ENCODE results near the gene TMCO2. TPM values are rescaled to one million over a fixed set of nuclear protein-coding genes. Genes with fewer than 3 reads are reported as not detected.

Gene TMCO2
- total and polyA plus RNA-seq, 5 donors from 2014 or later = not detected

DNA sequence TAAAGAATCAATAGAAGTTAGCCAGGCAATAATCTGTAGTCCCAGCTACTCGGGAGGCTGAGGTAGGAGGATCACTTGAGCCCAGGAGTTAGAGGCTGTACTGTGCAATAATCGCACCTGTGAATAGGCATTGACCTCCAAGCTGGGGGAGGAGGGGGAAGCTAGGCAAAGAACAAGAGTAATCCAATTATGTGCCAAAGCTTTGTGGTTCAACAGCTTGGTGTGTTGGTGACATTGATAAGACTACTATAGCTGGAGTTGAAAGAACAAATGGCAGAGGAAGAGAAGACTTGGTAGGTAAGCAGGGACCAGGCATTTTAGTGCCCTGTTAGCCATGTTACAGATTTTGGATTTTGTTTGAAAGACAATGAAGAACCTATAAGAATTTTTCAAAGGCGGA lies 2.1 kb upstream of the TMCO2 start:
- no peak overlapping the region for H3K27ac ChIP-seq (ENCODE audit: insufficient read depth, low read length, poor library complexity, severe bottlenecking)
- Mint-ChIP-seq H3K4me3 (no peak overlapping the region), H3K27me3 (no peaks in the 10 kb centered on the region), H3K27ac (peak overlapping the region in 1 of 3 donors; percentile 57), H3K9me3 (peaks cover 0 to 2% (median 0%) of the 10 kb centered on the region in 7 donors), H3K4me1 (peaks cover 6 to 26% (median 18%) of the 10 kb centered on the region in 4 donors), H3K36me3 (no peaks in the 10 kb centered on the region)
- no peak overlapping the region for H3K4me3 ChIP-seq (ENCODE audit: low read depth, low read length)
- peaks cover 12% of the 10 kb centered on the region for H3K4me1 ChIP-seq (ENCODE audit: control insufficient read depth, insufficient read depth, low read length, poor library complexity, severe bottlenecking)
- DNase-seq (no peak), ATAC-seq (ENCODE audit: low read depth in 2 of 2) (no peak)
- H3K9me3 ChIP-seq (ENCODE audit: control insufficient read depth in 2 of 2, low read length in 2 of 2) = no peaks in the 10 kb centered on the region
- H3K36me3 ChIP-seq (ENCODE audit: control insufficient read depth, insufficient read depth, low read length) = no peaks in the 10 kb centered on the region
- H3K27me3 ChIP-seq (ENCODE audit: control insufficient read depth, insufficient read depth, low read length) = no peaks in the 10 kb centered on the region

DNA sequence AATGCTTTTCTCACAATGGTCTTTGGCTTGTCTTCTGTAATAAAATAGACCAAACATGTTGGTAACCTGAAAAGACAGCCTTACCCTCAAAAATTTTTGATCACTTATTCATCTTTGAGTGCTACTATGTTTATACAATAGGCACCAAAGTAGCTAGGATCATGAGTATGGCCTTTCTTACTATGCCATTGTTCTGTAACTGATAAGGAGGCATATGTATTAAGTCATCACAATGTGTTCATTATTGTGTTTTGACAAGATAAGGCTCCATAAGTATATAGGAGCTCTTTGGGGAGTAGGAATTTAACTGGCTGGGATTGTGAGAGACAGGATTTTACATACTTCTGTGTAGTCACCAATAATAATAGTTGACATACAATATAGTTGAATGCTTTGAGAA lies 675 bp downstream of the TMCO2 start:
- Mint-ChIP-seq H3K9me3 (peaks cover 0 to 2% (median 0%) of the 10 kb centered on the region in 7 donors), H3K4me3 (no peak overlapping the region), H3K27me3 (no peaks in the 10 kb centered on the region), H3K36me3 (no peaks in the 10 kb centered on the region), H3K27ac (no peak overlapping the region), H3K4me1 (peaks cover 0 to 21% (median 10%) of the 10 kb centered on the region in 4 donors)
- no peaks in the 10 kb centered on the region for H3K9me3 ChIP-seq (ENCODE audit: control insufficient read depth in 2 of 2, low read length in 2 of 2)
- H3K4me3 ChIP-seq (ENCODE audit: low read depth, low read length) = no peak overlapping the region
- H3K36me3 ChIP-seq (ENCODE audit: control insufficient read depth, insufficient read depth, low read length) = no peaks in the 10 kb centered on the region
- DNase-seq (no peak), ATAC-seq (ENCODE audit: low read depth in 2 of 2) (no peak)
- H3K27ac ChIP-seq (ENCODE audit: insufficient read depth, low read length, poor library complexity, severe bottlenecking) = no peak overlapping the region
- no peaks in the 10 kb centered on the region for H3K4me1 ChIP-seq (ENCODE audit: control insufficient read depth, insufficient read depth, low read length, poor library complexity, severe bottlenecking)
- no peaks in the 10 kb centered on the region for H3K27me3 ChIP-seq (ENCODE audit: control insufficient read depth, insufficient read depth, low read length)

- H3K9me3 ChIP-seq (ENCODE audit: control insufficient read depth in 2 of 2, low read length in 2 of 2) = no peaks in the 10 kb centered on the region
- H3K4me1 Mint-ChIP-seq = peaks cover 6 to 21% (median 16%) of the 10 kb centered on the region in 4 donors
- H3K27ac Mint-ChIP-seq = no peak overlapping the region
- no peak overlapping the region for H3K27ac ChIP-seq (ENCODE audit: insufficient read depth, low read length, poor library complexity, severe bottlenecking)
- H3K4me1 ChIP-seq (ENCODE audit: control insufficient read depth, insufficient read depth, low read length, poor library complexity, severe bottlenecking) = peaks cover 2% of the 10 kb centered on the region
- no peak overlapping the region for H3K4me3 ChIP-seq (ENCODE audit: low read depth, low read length)
- ATAC-seq (ENCODE audit: low read depth in 2 of 2) = no peak
- H3K36me3 ChIP-seq (ENCODE audit: control insufficient read depth, insufficient read depth, low read length) = no peaks in the 10 kb centered on the region
- H3K27me3 Mint-ChIP-seq = no peaks in the 10 kb centered on the region
- H3K36me3 Mint-ChIP-seq = peaks cover 5% of the 10 kb centered on the region
- no peaks in the 10 kb centered on the region for H3K27me3 ChIP-seq (ENCODE audit: control insufficient read depth, insufficient read depth, low read length)
- H3K4me3 Mint-ChIP-seq = no peak overlapping the region
- no peak for DNase-seq
- H3K9me3 Mint-ChIP-seq = no peaks in the 10 kb centered on the region
Observed at GRCh38 chr1:40251456-40251855, 3.7 kb downstream of the TMCO2 start.

DNA sequence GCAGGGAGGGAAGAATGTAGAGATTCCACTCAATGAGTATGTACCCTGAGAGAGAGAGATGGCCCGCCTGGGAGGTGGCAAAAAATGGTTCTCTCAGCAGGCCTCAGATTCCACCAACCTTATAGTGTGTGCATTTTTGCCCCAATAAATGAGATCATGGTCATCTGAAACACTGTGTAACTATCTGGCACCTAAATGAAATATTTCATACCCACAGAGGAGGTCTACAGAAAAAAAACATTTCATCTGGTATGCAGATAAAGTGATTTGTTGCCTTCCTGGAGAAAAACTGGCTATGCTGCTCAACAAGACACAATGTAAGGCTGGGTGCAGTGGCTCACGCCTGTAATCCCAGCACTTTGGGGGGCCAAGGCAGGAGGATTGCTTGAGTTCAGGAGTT lies 4.9 kb downstream of the TMCO2 start:
- Histone ChIP-seq H3K36me3 (ENCODE audit: control insufficient read depth, insufficient read depth, low read length) (no peaks in the 10 kb centered on the region), H3K4me1 (ENCODE audit: control insufficient read depth, insufficient read depth, low read length, poor library complexity, severe bottlenecking) (peaks cover 13% of the 10 kb centered on the region), H3K27ac (ENCODE audit: insufficient read depth, low read length, poor library complexity, severe bottlenecking) (no peak overlapping the region), H3K9me3 (ENCODE audit: control insufficient read depth in 2 of 2, low read length in 2 of 2) (no peaks in the 10 kb centered on the region), H3K4me3 (ENCODE audit: low read depth, low read length) (no peak overlapping the region), H3K27me3 (ENCODE audit: control insufficient read depth, insufficient read depth, low read length) (no peaks in the 10 kb centered on the region)
- no peak for ATAC-seq (ENCODE audit: low read depth in 2 of 2)
- DNase-seq = no peak
- no peaks in the 10 kb centered on the region for H3K9me3 Mint-ChIP-seq
- H3K36me3 Mint-ChIP-seq = peaks cover 5% of the 10 kb centered on the region
- no peak overlapping the region for H3K27ac Mint-ChIP-seq
- H3K4me3 Mint-ChIP-seq = no peak overlapping the region
- peaks cover 6 to 31% (median 22%) of the 10 kb centered on the region in 4 donors for H3K4me1 Mint-ChIP-seq
- no peaks in the 10 kb centered on the region for H3K27me3 Mint-ChIP-seq

DNA sequence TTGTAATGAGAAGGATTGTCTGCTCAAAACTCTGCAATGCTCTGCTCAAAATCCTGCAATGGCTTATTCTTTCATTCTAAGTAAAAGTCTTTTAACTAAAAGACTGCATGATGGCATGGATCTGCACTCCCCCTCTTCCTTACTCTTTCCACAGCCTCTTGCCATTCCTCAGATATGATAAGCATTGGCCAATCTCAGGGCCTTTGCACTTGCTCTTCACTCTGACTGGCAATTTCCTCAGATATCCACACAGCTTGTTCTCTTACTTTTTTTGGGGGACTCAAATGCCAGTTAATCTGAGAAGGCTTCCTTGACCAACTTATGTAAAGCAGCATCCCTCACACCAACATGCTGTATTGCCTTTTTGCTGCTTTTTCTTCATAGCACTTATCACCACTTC lies 7.5 kb downstream of the TMCO2 start:
- peaks cover 32% of the 10 kb centered on the region for H3K4me1 ChIP-seq (ENCODE audit: control insufficient read depth, insufficient read depth, low read length, poor library complexity, severe bottlenecking)
- no peak for DNase-seq
- H3K36me3 Mint-ChIP-seq = peaks cover 5% of the 10 kb centered on the region
- no peak overlapping the region for H3K27ac ChIP-seq (ENCODE audit: insufficient read depth, low read length, poor library complexity, severe bottlenecking)
- H3K27me3 ChIP-seq (ENCODE audit: control insufficient read depth, insufficient read depth, low read length) = no peaks in the 10 kb centered on the region
- no peaks in the 10 kb centered on the region for H3K9me3 ChIP-seq (ENCODE audit: control insufficient read depth in 2 of 2, low read length in 2 of 2)
- no peak for ATAC-seq (ENCODE audit: low read depth in 2 of 2)
- peak overlapping the region in 1 of 3 donors; percentile 12 for H3K27ac Mint-ChIP-seq
- no peaks in the 10 kb centered on the region for H3K27me3 Mint-ChIP-seq
- no peaks in the 10 kb centered on the region for H3K36me3 ChIP-seq (ENCODE audit: control insufficient read depth, insufficient read depth, low read length)
- H3K4me3 ChIP-seq (ENCODE audit: low read depth, low read length) = no peak overlapping the region
- H3K4me3 Mint-ChIP-seq = no peak overlapping the region
- H3K4me1 Mint-ChIP-seq = peaks cover 7 to 46% (median 28%) of the 10 kb centered on the region in 4 donors
- H3K9me3 Mint-ChIP-seq = no peaks in the 10 kb centered on the region

- no peak for DNase-seq
- Mint-ChIP-seq H3K27me3 (no peaks in the 10 kb centered on the region), H3K4me1 (peaks cover 12 to 52% (median 37%) of the 10 kb centered on the region in 4 donors)
Observed at GRCh38 chr1:40256401-40257084, 8.8 kb downstream of the TMCO2 start.

DNA sequence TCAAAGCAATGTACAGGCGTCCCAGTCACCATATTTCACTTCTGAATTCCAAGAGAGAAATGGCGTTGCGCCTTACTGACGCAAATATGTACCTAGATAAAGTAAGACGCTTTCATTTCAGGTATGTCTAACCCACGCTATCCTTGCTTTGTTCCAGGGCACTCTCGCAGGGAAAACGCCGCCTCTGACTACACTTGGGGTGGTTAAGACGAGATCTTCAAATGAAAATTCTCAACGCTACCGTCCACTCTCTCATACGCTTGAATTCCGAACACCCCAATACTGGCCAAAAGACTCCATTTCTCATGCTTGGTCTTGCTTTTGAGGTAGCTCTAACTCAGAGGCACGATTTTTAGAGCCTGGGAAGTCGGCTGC lies 9.6 kb downstream of the TMCO2 start:
- DNase-seq (no peak), ATAC-seq (ENCODE audit: low read depth in 2 of 2) (no peak)
- peaks cover 12 to 58% (median 41%) of the 10 kb centered on the region in 4 donors for H3K4me1 Mint-ChIP-seq
- H3K27me3 Mint-ChIP-seq = no peaks in the 10 kb centered on the region
- H3K27ac ChIP-seq (ENCODE audit: insufficient read depth, low read length, poor library complexity, severe bottlenecking) = peak overlapping the region; percentile 99
- no peaks in the 10 kb centered on the region for H3K27me3 ChIP-seq (ENCODE audit: control insufficient read depth, insufficient read depth, low read length)
- peaks cover 20% of the 10 kb centered on the region for H3K36me3 Mint-ChIP-seq
- peak overlapping the region; percentile 94 for H3K4me3 ChIP-seq (ENCODE audit: low read depth, low read length)
- H3K36me3 ChIP-seq (ENCODE audit: control insufficient read depth, insufficient read depth, low read length) = peaks cover 18% of the 10 kb centered on the region
- no peaks in the 10 kb centered on the region for H3K9me3 Mint-ChIP-seq
- H3K4me3 Mint-ChIP-seq = peak overlapping the region; percentile 92 to 98 (median 96)
- H3K27ac Mint-ChIP-seq = peak overlapping the region; percentile 99
- no peaks in the 10 kb centered on the region for H3K9me3 ChIP-seq (ENCODE audit: control insufficient read depth in 2 of 2, low read length in 2 of 2)
- H3K4me1 ChIP-seq (ENCODE audit: control insufficient read depth, insufficient read depth, low read length, poor library complexity, severe bottlenecking) = peaks cover 32% of the 10 kb centered on the region

More at GRCh38 chr1:40256401-40257084, 8.8 kb downstream of the TMCO2 start:
- peak overlapping the region; percentile 31 to 99 (median 99) for H3K27ac Mint-ChIP-seq
- Histone ChIP-seq H3K27me3 (ENCODE audit: control insufficient read depth, insufficient read depth, low read length) (no peaks in the 10 kb centered on the region), H3K27ac (ENCODE audit: insufficient read depth, low read length, poor library complexity, severe bottlenecking) (peak overlapping the region; percentile 99), H3K9me3 (ENCODE audit: control insufficient read depth in 2 of 2, low read length in 2 of 2) (no peaks in the 10 kb centered on the region), H3K36me3 (ENCODE audit: control insufficient read depth, insufficient read depth, low read length) (peaks cover 10% of the 10 kb centered on the region), H3K4me3 (ENCODE audit: low read depth, low read length) (peak overlapping the region; percentile 94), H3K4me1 (ENCODE audit: control insufficient read depth, insufficient read depth, low read length, poor library complexity, severe bottlenecking) (peaks cover 32% of the 10 kb centered on the region)
- H3K4me3 Mint-ChIP-seq = peak overlapping the region; percentile 92 to 98 (median 96)
- peaks cover 15% of the 10 kb centered on the region for H3K36me3 Mint-ChIP-seq
- no peak for ATAC-seq (ENCODE audit: low read depth in 2 of 2)
- H3K9me3 Mint-ChIP-seq = no peaks in the 10 kb centered on the region
